H9 (cell line): ENCODE results near the gene SEMA3E. TPM values are rescaled to one million over a fixed set of nuclear protein-coding genes. Genes with fewer than 3 reads are reported as not detected.

Experiments used
- DNase-seq: peaks from one replicate; pipeline ENCODE4 v3.0.0-alpha.2; 2017
- H2AFZ ChIP-seq: one replicate; pipeline ENCODE4 v1.6.1; 2013; ENCODE audit warnings: mild to moderate bottlenecking, low read length, control low read depth, moderate library complexity
- H2AK5ac ChIP-seq: 2 replicates; pipeline ENCODE4 v1.6.1; 2013; ENCODE audit warnings: low read length, control low read depth, mixed read lengths; ENCODE audit not compliant: insufficient read length
- H2BK120ac ChIP-seq: one replicate; pipeline ENCODE4 v1.6.1; 2013; ENCODE audit warnings: low read depth, mild to moderate bottlenecking, low read length, control low read depth, inconsistent platforms; ENCODE audit not compliant: poor library complexity, severe bottlenecking
- H2BK12ac ChIP-seq: 2 replicates; pipeline ENCODE4 v1.6.1; 2013; ENCODE audit warnings: low read length, control low read depth, mixed read lengths, low read depth; ENCODE audit not compliant: insufficient read length
- H2BK15ac ChIP-seq: 2 replicates; pipeline ENCODE4 v1.6.1; 2013; ENCODE audit warnings: low read depth, low read length, control low read depth
- H2BK20ac ChIP-seq: one replicate; pipeline ENCODE4 v1.6.1; 2013; ENCODE audit warnings: low read depth, mild to moderate bottlenecking, low read length, control low read depth, inconsistent platforms; ENCODE audit not compliant: poor library complexity, severe bottlenecking
- H2BK5ac ChIP-seq: 2 replicates; pipeline ENCODE4 v1.6.1; 2013; ENCODE audit warnings: low read length, control low read depth, mixed read lengths; ENCODE audit not compliant: insufficient read length
- H3K14ac ChIP-seq: 2 replicates; pipeline ENCODE4 v1.6.1; 2013; ENCODE audit warnings: low read length, control low read depth; ENCODE audit not compliant: insufficient read depth
- H3K18ac ChIP-seq: 2 replicates; pipeline ENCODE4 v1.6.1; 2013; ENCODE audit warnings: low read depth, mild to moderate bottlenecking, mixed read lengths, low read length, control low read depth; ENCODE audit not compliant: insufficient read length
- H3K23ac ChIP-seq: 2 replicates; pipeline ENCODE4 v1.6.1; 2013; ENCODE audit warnings: low read length, control low read depth, mixed read lengths, low read depth; ENCODE audit not compliant: insufficient read length
- H3K23me2 ChIP-seq: 2 replicates; pipeline ENCODE4 v1.6.1; 2013; ENCODE audit warnings: low read depth, mild to moderate bottlenecking, mixed read lengths, low read length, control low read depth; ENCODE audit not compliant: insufficient read length, poor library complexity, severe bottlenecking
- H3K27ac ChIP-seq: 2 replicates; pipeline ENCODE4 v1.5.1; 2013; ENCODE audit warnings: low read length, control low read depth, mixed read lengths, low read depth; ENCODE audit not compliant: insufficient read length
- H3K27me3 ChIP-seq: 2 replicates; pipeline ENCODE4 v1.6.1; 2013; ENCODE audit warnings: low read length, control low read depth, inconsistent platforms; ENCODE audit not compliant: insufficient read depth
- H3K4ac ChIP-seq: 2 replicates; pipeline ENCODE4 v1.6.1; 2013; ENCODE audit warnings: low read depth, mild to moderate bottlenecking, control low read depth, inconsistent platforms, low read length, moderate library complexity
- H3K4me1 ChIP-seq: 2 replicates; pipeline ENCODE4 v1.6.1; 2013; ENCODE audit warnings: low read length, control low read depth, inconsistent platforms; ENCODE audit not compliant: insufficient read depth
- H3K4me2 ChIP-seq: 2 replicates; pipeline ENCODE4 v1.6.1; 2013; ENCODE audit warnings: low read length, control low read depth, mixed read lengths; ENCODE audit not compliant: insufficient read length, insufficient read depth
- H3K56ac ChIP-seq: 2 replicates; pipeline ENCODE4 v1.6.1; 2013; ENCODE audit warnings: low read depth, mild to moderate bottlenecking, mixed read lengths, low read length, control low read depth; ENCODE audit not compliant: insufficient read length
- H3K79me1 ChIP-seq: 2 replicates; pipeline ENCODE4 v1.6.1; 2013; ENCODE audit warnings: low read depth, mild to moderate bottlenecking, moderate library complexity, low read length, control low read depth, inconsistent platforms; ENCODE audit not compliant: insufficient read depth, poor library complexity, severe bottlenecking
- H3K79me2 ChIP-seq: 2 replicates; pipeline ENCODE4 v1.6.1; 2013; ENCODE audit warnings: low read length, control low read depth, inconsistent platforms; ENCODE audit not compliant: insufficient read depth
- H3K9ac ChIP-seq: 2 replicates; pipeline ENCODE4 v1.6.1; 2013; ENCODE audit warnings: low read length, control low read depth, mixed read lengths; ENCODE audit not compliant: insufficient read length; ENCODE audit errors: extremely low read depth
- H3K9me3 ChIP-seq: one replicate; pipeline ENCODE4 v1.6.1; 2013; ENCODE audit warnings: low read depth, low read length, inconsistent platforms; ENCODE audit not compliant: control insufficient read depth
- H3T11ph ChIP-seq: one replicate; pipeline ENCODE4 v1.6.1; 2013; ENCODE audit warnings: mild to moderate bottlenecking, low read length, control low read depth, inconsistent platforms
- H4K20me1 ChIP-seq: one replicate; pipeline ENCODE4 v1.6.1; 2013; ENCODE audit not compliant: control insufficient read depth, insufficient read length, insufficient read depth
- H4K5ac ChIP-seq: 2 replicates; pipeline ENCODE4 v1.6.1; 2013; ENCODE audit warnings: low read depth, mild to moderate bottlenecking, mixed read lengths, low read length, control low read depth; ENCODE audit not compliant: insufficient read length
- H4K8ac ChIP-seq: replicated peaks from 2 replicates; pipeline ENCODE4 v1.6.1; 2013; ENCODE audit warnings: low read length, control low read depth, mixed read lengths, low read depth; ENCODE audit not compliant: insufficient read length
- H4K91ac ChIP-seq: 2 replicates; pipeline ENCODE4 v1.6.1; 2013; ENCODE audit warnings: low read depth, mild to moderate bottlenecking, moderate library complexity, mixed read lengths, low read length, control low read depth; ENCODE audit not compliant: insufficient read length
- H3K27ac Mint-ChIP-seq, 3 experiments: 2 replicates in 2 of 3; 3 replicates in 1 of 3; pipeline ENCODE4 v1.8.0; 2020 to 2021; ENCODE audit warnings: mixed read lengths in 3 of 3, mild to moderate bottlenecking in 1 of 3, moderate library complexity in 1 of 3
- H3K27me3 Mint-ChIP-seq: 2 replicates; pipeline ENCODE4 v1.8.0; 2021; ENCODE audit warnings: low read depth, mild to moderate bottlenecking, moderate library complexity, mixed read lengths
- H3K36me3 Mint-ChIP-seq, 3 experiments: 2 replicates in 2 of 3; 3 replicates in 1 of 3; pipeline ENCODE4 v1.8.0; 2020 to 2021; ENCODE audit warnings: low read depth in 3 of 3, mixed read lengths in 3 of 3; ENCODE audit not compliant: insufficient read depth in 1 of 3
- H3K4me1 Mint-ChIP-seq, 2 experiments: 2 replicates each; pipeline ENCODE4 v1.8.0; 2020; ENCODE audit warnings: mixed read lengths in 2 of 2
- H3K4me3 Mint-ChIP-seq, 2 experiments: 2 replicates in 1 of 2; 3 replicates in 1 of 2; pipeline ENCODE4 v1.8.0; 2020 to 2021; ENCODE audit warnings: mild to moderate bottlenecking in 2 of 2, mixed read lengths in 2 of 2, moderate library complexity in 1 of 2
- H3K9me3 Mint-ChIP-seq, 2 experiments: 2 replicates in 1 of 2; 3 replicates in 1 of 2; pipeline ENCODE4 v1.8.0; 2020; ENCODE audit warnings: mild to moderate bottlenecking in 2 of 2, mixed read lengths in 2 of 2, moderate library complexity in 1 of 2
- WGBS: extraction: QIAGEN DNeasy Blood & Tissue Kit; methylation state at CpG from one replicate; pipeline ENCODE4 v1.1.7; 2013; ENCODE audit warnings: missing lambda C conversion rate, low lambda C conversion rate, mixed read lengths; ENCODE audit not compliant: insufficient read length; ENCODE audit errors: extremely low coverage; 5-methylcytosine and 5-hydroxymethylcytosine counted together
- total RNA-seq: library from RNA; stranded (reverse); gene quantifications from 2 replicates; pipeline ENCODE4 v1.2.1, GENCODE V29; 2021
- TF ChIP-seq, protein P1 (sequence below): fragments of 200-600 bp; sonication (generic); conservative IDR thresholded peaks from 3 replicates; pipeline ENCODE4 v1.8.0; 2021; ENCODE audit warnings: antibody characterized with exemption, mild to moderate bottlenecking

The SEMA3E gene
- total RNA-seq, 1 experiment from 2014 or later = 0.39 TPM

DNA sequence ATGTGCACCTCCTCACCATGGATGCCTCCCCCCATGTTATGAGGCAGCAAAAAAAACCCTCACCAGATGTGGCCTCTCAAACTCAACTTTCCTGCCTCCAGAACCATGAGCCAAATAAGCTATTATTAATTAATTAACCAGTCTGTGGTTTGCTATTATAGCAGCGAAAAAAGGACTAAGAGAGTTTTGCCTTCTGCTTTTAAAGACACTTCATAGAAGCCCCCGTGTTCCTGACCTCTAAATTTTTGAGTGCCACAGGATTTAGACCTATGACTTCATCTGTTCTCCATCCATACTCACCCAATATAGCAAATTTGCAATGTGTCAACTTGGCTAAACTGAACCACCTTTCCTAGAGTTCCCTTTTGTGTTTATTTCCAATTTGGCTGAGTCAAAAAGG is 9.2 kb upstream of the SEMA3E start:
- H3K79me1 ChIP-seq = no peaks in the 10 kb centered on the region
- H2BK12ac ChIP-seq = no peak overlapping the region
- no peaks in the 10 kb centered on the region; a peak in 1 of 7 replicates for H3K36me3 Mint-ChIP-seq
- no peak overlapping the region for H2AK5ac ChIP-seq
- H2BK15ac ChIP-seq = no peak overlapping the region
- no peaks in the 10 kb centered on the region for H3K9me3 Mint-ChIP-seq
- H3K56ac ChIP-seq = no peak overlapping the region
- H3K79me2 ChIP-seq = no peaks in the 10 kb centered on the region
- no peak overlapping the region for H2BK120ac ChIP-seq
- no peak overlapping the region for H2AFZ ChIP-seq
- H3K23me2 ChIP-seq = no peaks in the 10 kb centered on the region
- H3K27ac Mint-ChIP-seq = no peak overlapping the region
- no peak overlapping the region for H3K4ac ChIP-seq
- H4K91ac ChIP-seq = no peak overlapping the region
- no peak overlapping the region for H3K9ac ChIP-seq
- no peaks in the 10 kb centered on the region for H4K20me1 ChIP-seq
- no peaks in the 10 kb centered on the region; the same call in 1 of the 2 replicates for H3K27me3 Mint-ChIP-seq
- H3T11ph ChIP-seq = no peak overlapping the region
- H3K23ac ChIP-seq = no peak overlapping the region
- no peak overlapping the region for H3K27ac ChIP-seq
- H4K8ac ChIP-seq = no peak overlapping the region
- H3K4me3 Mint-ChIP-seq = no peak overlapping the region
- TF ChIP-seq, protein P1, sequence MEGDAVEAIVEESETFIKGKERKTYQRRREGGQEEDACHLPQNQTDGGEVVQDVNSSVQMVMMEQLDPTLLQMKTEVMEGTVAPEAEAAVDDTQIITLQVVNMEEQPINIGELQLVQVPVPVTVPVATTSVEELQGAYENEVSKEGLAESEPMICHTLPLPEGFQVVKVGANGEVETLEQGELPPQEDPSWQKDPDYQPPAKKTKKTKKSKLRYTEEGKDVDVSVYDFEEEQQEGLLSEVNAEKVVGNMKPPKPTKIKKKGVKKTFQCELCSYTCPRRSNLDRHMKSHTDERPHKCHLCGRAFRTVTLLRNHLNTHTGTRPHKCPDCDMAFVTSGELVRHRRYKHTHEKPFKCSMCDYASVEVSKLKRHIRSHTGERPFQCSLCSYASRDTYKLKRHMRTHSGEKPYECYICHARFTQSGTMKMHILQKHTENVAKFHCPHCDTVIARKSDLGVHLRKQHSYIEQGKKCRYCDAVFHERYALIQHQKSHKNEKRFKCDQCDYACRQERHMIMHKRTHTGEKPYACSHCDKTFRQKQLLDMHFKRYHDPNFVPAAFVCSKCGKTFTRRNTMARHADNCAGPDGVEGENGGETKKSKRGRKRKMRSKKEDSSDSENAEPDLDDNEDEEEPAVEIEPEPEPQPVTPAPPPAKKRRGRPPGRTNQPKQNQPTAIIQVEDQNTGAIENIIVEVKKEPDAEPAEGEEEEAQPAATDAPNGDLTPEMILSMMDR = no peak
- no peak overlapping the region for H4K5ac ChIP-seq
- DNase-seq = no peak
- H3K14ac ChIP-seq = no peak overlapping the region
- no peaks in the 10 kb centered on the region for H3K27me3 ChIP-seq
- H3K4me2 ChIP-seq = no peak overlapping the region
- no peaks in the 10 kb centered on the region for H3K9me3 ChIP-seq
- H3K4me1 ChIP-seq = no peaks in the 10 kb centered on the region
- H2BK20ac ChIP-seq = no peak overlapping the region
- no peak overlapping the region for H2BK5ac ChIP-seq
- H3K18ac ChIP-seq = no peak overlapping the region
- peaks cover 4% of the 10 kb centered on the region in 2 experiments; a peak in 3 of 4 replicates for H3K4me1 Mint-ChIP-seq
- WGBS = no CpG with 5 or more reads among the region's 2 CpGs
